NCI-H2196 (cell line): ENCODE results near the gene HACD2.
A peak's percentile ranks its signal among the peaks of the same experiment; 100 is the strongest.

Source experiments
- DNase-seq: peaks from one replicate; lab custom pipeline; 2025; ENCODE audit not compliant: unreplicated experiment; lab: John Stamatoyannopoulos, UW

HACD2 gene

DNA sequence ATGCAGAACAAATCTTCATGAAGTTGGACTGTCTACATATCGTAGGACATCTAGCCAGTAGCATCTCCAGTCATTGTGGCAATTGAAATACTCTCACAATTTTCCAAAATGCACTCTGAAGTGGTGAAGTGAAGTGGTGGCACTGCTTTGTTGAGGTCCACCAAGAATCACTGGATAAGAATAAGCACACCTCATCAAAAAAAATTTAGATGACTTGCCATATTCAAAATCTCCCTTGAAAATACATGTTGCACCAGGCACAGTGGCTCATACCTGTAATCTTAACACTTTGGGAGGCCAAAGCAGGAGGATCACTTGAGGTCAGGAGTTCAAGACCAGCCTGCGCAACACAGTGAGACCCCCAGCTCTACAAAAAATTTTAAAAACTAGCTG lies 12.9 kb downstream of the HACD2 start:
- DNase-seq: no peak

GRCh38 chr3:123571264-123571972 lies 13.4 kb downstream of the HACD2 start:
- DNase-seq: no peak

DNA sequence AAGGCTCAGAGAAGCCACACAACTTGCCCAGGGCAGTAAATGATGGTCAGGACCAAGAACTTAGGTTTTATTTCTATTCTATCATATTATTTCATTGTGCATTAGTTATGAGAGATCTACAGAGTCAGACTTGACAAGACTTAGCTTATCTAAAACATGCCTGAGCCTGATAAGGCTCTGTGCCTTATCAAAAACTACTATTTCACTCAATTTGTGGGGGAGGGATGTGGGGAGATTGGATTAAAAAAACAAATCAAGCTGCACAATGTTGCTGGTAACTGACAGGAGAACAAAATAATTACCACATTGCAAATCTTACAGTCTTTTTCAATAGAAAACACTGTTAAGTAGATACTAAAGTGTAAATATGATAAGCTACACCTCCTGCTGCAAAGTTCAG lies 16.0 kb downstream of the HACD2 start:
- DNase-seq: no peak

- DNase-seq: no peak
Measured at GRCh38 chr3:123568034-123568433, 16.8 kb downstream of the HACD2 start.

GRCh38 chr3:123564056-123564455 lies 20.8 kb downstream of the HACD2 start:
- DNase-seq: no peak

DNA sequence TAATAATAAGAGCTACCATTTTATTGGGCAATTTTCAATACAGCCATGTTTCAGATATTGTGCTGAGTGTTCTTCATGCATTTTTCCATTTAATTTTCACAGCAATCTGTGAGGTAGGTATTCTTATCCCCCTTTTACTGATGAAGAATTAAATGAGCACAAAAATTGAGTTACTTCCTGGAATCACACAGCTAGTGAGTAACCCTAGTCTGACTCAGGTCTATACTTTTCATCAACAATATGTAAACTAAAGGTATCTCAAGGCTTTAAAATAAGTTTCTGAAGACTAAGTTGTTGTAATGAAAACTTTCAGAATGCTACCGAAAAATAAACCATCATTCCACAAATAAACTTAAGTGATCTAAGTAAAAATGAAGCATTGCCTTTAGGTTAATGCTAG lies 22.3 kb downstream of the HACD2 start:
- DNase-seq: no peak

DNA sequence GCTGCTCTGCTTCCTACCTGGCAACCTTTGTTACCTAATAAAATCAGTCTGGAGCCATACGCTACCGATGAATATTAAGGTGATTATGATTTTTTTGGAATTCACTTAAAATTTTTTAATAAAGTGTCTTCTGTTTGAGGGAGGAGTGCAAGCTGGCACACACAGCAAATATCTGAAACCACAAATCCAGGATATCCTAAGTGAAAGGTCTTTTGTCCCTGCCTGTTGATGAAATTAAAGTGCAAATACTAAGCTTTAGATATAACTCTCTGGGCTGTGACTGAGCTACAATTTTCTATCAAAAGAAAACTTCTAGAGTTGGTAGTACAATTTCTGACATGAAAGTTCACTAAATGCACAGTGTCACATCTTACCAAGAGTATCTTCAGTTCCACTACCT lies 23.7 kb downstream of the HACD2 start:
- no peak for DNase-seq

- peak; percentile 78 for DNase-seq
Measured at GRCh38 chr3:123559040-123559861, 25.6 kb downstream of the HACD2 start.

DNA sequence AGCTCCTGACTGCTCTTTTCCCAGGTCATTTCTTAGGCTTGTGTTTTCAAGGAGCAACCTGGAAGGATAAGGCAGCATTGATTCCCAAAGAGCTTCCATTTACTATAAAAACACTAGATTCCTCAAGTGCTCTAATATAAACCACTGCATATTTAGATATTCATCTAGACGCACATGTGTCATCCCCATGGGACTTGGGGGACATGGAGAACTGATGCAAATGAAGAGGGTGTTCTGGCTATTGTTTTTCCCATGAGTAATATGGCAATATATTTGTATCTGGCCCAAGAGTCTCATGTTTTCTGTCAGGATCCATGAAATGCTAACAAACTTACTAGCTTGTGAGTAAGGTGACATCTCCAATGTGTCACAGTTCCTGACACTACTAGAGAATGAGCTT lies 31.3 kb downstream of the HACD2 start:
- no peak for DNase-seq

- no peak for DNase-seq
Measured at GRCh38 chr3:123552768-123553167, 32.1 kb downstream of the HACD2 start.

- peak; percentile 61 for DNase-seq
Measured at GRCh38 chr3:123552095-123552714, 32.6 kb downstream of the HACD2 start.

- no peak for DNase-seq
Measured at GRCh38 chr3:123547881-123548519, 36.9 kb downstream of the HACD2 start.

- no peak for DNase-seq
Measured at GRCh38 chr3:123546133-123546755, 38.6 kb downstream of the HACD2 start.

DNA sequence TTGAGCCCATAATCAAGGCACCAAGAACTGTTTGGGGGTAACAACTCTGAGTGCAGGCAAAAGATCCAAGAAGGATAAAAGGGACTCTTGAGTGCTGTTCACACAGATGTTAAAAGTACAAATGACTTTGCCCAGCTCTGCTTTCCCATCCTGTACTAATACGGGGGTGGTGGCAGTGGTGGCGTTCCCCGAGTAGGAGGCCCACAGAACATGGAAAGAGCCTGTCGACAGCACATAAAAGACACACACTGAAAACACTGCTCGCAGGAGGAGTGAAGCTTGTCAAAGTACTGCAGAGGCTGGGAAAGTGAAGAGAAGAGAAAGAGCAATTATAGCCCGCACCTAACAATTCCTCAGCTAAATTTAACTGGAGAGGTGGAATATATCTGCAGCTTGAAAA lies 40.9 kb downstream of the HACD2 start:
- DNase-seq: no peak

DNA sequence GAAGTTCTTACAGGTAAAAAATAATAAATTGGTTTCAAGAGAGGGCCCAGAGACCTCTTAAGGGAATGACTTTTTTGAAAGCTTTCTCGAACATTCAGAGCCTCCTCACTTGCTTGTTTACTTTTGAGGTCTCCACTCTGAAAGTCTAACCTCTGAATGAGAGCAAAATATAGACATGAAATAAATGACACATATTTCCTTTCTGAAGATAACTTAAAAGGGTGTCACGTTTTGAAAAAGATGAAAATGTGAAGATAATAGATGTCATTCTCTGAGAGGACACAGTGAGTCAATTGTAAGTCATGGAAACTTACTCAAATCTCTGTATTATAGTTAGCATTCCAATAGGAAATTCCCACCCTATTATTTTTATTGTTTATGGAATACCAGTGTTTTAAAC lies 44.6 kb downstream of the HACD2 start:
- no peak for DNase-seq

DNA sequence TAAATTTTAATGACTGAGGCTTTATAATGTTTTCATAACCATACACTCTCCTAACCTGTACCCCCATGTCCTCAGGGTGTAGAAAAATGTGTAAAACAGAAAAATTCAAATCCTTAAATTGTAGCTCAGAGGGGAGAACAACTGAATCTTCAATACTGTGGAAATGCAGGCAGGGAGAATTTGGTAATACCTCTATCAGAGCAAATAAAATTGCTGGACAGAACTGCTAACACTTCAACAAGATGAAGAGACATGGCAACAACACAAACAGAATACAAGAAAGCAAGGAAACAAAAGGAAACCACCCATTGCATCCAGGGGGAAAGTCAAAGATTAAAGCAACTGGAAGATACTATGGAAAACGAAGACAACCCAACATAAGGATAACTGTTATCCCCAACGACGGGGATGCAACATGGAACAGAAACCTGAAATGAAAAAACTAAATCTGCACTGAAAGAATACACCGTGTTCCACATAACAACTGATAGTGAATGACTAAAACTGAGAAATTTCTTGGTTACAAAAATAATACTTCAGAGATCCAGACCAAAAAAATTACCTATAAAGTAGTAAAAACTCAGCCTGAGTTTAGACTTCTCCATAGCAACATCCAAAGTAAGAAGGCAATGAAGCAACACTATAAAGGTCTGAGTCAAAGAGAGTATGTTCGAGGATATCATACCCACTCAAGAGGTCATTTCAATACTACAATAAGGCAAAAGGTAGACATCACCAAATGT lies 48.5 kb downstream of the HACD2 start:
- no peak for DNase-seq

GRCh38 chr3:123535580-123535979 lies 49.3 kb downstream of the HACD2 start:
- DNase-seq: no peak

DNA sequence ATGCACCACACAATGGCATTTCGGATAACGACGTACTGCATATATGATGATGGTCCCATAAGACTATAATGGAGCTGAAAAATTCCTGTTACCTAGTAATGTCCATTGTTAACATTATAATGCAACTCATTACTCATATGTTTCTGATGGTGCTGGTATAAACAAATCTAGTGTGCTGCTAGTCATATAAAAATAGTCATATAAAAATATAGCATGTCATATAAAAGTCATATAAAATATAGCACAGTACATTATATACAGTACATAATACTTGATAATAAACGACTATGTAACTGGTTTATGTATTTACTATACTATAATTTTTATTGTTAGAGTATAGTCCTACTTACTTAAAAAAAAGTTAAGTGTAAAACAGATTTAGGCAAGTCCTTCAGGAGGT lies 50.6 kb downstream of the HACD2 start:
- no peak for DNase-seq

DNA sequence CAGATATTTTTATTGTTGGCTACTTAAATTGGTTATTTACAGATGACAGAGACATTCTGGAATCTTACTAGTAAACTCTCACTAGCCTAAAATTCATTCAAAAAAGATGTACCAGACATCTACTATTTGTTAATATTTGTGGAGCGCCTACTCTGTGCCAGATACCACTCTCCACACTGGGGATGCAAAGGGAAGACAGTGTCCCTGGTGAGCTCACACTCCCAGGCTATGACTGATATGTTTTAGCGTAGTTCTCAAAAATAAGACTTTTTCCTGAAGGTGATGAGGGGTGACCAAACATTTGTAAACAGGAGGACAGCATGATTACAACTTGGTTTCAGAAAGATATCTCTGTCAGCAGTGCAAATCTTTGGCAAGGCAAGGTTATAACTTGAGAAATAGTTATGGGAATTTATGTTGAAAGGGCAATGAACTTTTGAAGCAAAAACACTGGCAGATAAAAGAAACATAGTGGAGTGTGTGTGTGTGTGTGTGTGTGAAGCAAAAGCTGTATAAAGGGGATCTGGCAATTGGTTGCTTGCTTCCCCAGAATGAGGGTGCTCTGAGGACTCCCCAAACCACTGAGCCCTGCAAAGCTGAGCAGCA lies 51.2 kb downstream of the HACD2 start:
- no peak for DNase-seq

GRCh38 chr3:123528130-123528529 lies 56.7 kb downstream of the HACD2 start:
- no peak for DNase-seq
